Measurements from ENCODE around the gene TBXAS1. TPM values are rescaled to one million over a fixed set of nuclear protein-coding genes. Genes with fewer than 3 reads are reported as not detected.

Gene TBXAS1
- total RNA-seq, 2 experiments from 2014 or later = 0.83 to 1.1 TPM

GRCh38 chr7:140050100-140050499 is 221.0 kb downstream of the TBXAS1 start:
- CTCF ChIA-PET = interaction anchor here (0.6 kb wide), 1 partner anchor 581 kb away, joined by 3 read pairs; no protein-coding TSS in a partner anchor
- Mint-ChIP-seq H3K36me3 (ENCODE audit: low read depth) (peaks cover 1% of the 10 kb centered on the region), H3K27me3 (ENCODE audit: low read depth) (no peaks in the 10 kb centered on the region), H3K4me1 (ENCODE audit: low read depth) (peaks cover 14% of the 10 kb centered on the region), H3K9me3 (no peaks in the 10 kb centered on the region), H3K27ac (no peak overlapping the region), H3K4me3 (no peak overlapping the region)
- DNase-seq = no peak
- intact Hi-C loops (cut with micrococcal nuclease) = no loop called here

GRCh38 chr7:140051820-140052219 is 222.8 kb downstream of the TBXAS1 start:
- H3K27me3 Mint-ChIP-seq (ENCODE audit: low read depth) = no peaks in the 10 kb centered on the region
- no peak overlapping the region for H3K27ac Mint-ChIP-seq
- DNase-seq = no peak
- peaks cover 14% of the 10 kb centered on the region for H3K4me1 Mint-ChIP-seq (ENCODE audit: low read depth)
- CTCF ChIA-PET = no interaction called here
- H3K4me3 Mint-ChIP-seq = no peak overlapping the region
- H3K9me3 Mint-ChIP-seq = no peaks in the 10 kb centered on the region
- peaks cover 1% of the 10 kb centered on the region for H3K36me3 Mint-ChIP-seq (ENCODE audit: low read depth)
- intact Hi-C loops (cut with micrococcal nuclease) = no loop called here

- H3K9me3 Mint-ChIP-seq = no peaks in the 10 kb centered on the region
- CTCF ChIA-PET = interaction anchor here (1.0 to 1.2 kb wide), 2 partner anchors 251 to 408 kb away, joined by 3 to 4 read pairs; no protein-coding TSS in a partner anchor
- H3K27ac Mint-ChIP-seq = no peak overlapping the region
These were observed 224.9 kb downstream of the TBXAS1 start for GRCh38 chr7:140053812-140054539.

GRCh38 chr7:140054751-140055150 is 225.7 kb downstream of the TBXAS1 start:
- Mint-ChIP-seq H3K27me3 (ENCODE audit: low read depth) (no peaks in the 10 kb centered on the region), H3K36me3 (ENCODE audit: low read depth) (peaks cover 1% of the 10 kb centered on the region), H3K27ac (no peak overlapping the region), H3K4me3 (no peak overlapping the region), H3K4me1 (ENCODE audit: low read depth) (peaks cover 28% of the 10 kb centered on the region), H3K9me3 (no peaks in the 10 kb centered on the region)
- intact Hi-C loops (cut with micrococcal nuclease) = no loop called here
- CTCF ChIA-PET = interaction anchor here (0.6 to 1.2 kb wide), 3 partner anchors 250 to 1034 kb away, joined by 3 to 4 read pairs (median 3); no protein-coding TSS in a partner anchor
- no peak for DNase-seq

More at GRCh38 chr7:140053812-140054539, 224.9 kb downstream of the TBXAS1 start:
- no peak for DNase-seq
- no peaks in the 10 kb centered on the region for H3K27me3 Mint-ChIP-seq (ENCODE audit: low read depth)
- H3K4me1 Mint-ChIP-seq (ENCODE audit: low read depth) = peaks cover 21% of the 10 kb centered on the region
- peaks cover 1% of the 10 kb centered on the region for H3K36me3 Mint-ChIP-seq (ENCODE audit: low read depth)
- intact Hi-C loops (cut with micrococcal nuclease) = no loop called here
- no peak overlapping the region for H3K4me3 Mint-ChIP-seq

GRCh38 chr7:140055833-140056232 is 226.8 kb downstream of the TBXAS1 start:
- CTCF ChIA-PET = interaction anchor here (0.6 kb wide), 1 partner anchor 22 kb away, joined by 4 read pairs; no protein-coding TSS in a partner anchor
- H3K27ac Mint-ChIP-seq = no peak overlapping the region
- peaks cover 39% of the 10 kb centered on the region for H3K4me1 Mint-ChIP-seq (ENCODE audit: low read depth)
- no peak for DNase-seq
- peaks cover 1% of the 10 kb centered on the region for H3K36me3 Mint-ChIP-seq (ENCODE audit: low read depth)
- H3K9me3 Mint-ChIP-seq = no peaks in the 10 kb centered on the region
- intact Hi-C loops (cut with micrococcal nuclease) = no loop called here
- no peak overlapping the region for H3K4me3 Mint-ChIP-seq
- H3K27me3 Mint-ChIP-seq (ENCODE audit: low read depth) = no peaks in the 10 kb centered on the region

- peaks cover 47% of the 10 kb centered on the region for H3K4me1 Mint-ChIP-seq (ENCODE audit: low read depth)
- peaks cover 4% of the 10 kb centered on the region for H3K36me3 Mint-ChIP-seq (ENCODE audit: low read depth)
- CTCF ChIA-PET = interaction anchor here (0.6 to 1.3 kb wide), 2 partner anchors 21 to 269 kb away, joined by 3 to 4 read pairs; no protein-coding TSS in a partner anchor
These were observed 227.5 kb downstream of the TBXAS1 start for GRCh38 chr7:140056431-140057142.

GRCh38 chr7:140057143-140057535 is 228.1 kb downstream of the TBXAS1 start:
- H3K36me3 Mint-ChIP-seq (ENCODE audit: low read depth) = peaks cover 4% of the 10 kb centered on the region
- H3K4me1 Mint-ChIP-seq (ENCODE audit: low read depth) = peaks cover 49% of the 10 kb centered on the region
- H3K9me3 Mint-ChIP-seq = no peaks in the 10 kb centered on the region
- H3K4me3 Mint-ChIP-seq = no peak overlapping the region
- H3K27ac Mint-ChIP-seq = no peak overlapping the region
- no peaks in the 10 kb centered on the region for H3K27me3 Mint-ChIP-seq (ENCODE audit: low read depth)
- CTCF ChIA-PET = interaction anchor here (1.3 kb wide), 1 partner anchor 269 kb away, joined by 3 read pairs; no protein-coding TSS in a partner anchor
- intact Hi-C loops (cut with micrococcal nuclease) = no loop called here
- DNase-seq = no peak

More at GRCh38 chr7:140056431-140057142, 227.5 kb downstream of the TBXAS1 start:
- no peak for DNase-seq
- H3K27ac Mint-ChIP-seq = no peak overlapping the region
- no peak overlapping the region for H3K4me3 Mint-ChIP-seq
- H3K27me3 Mint-ChIP-seq (ENCODE audit: low read depth) = no peaks in the 10 kb centered on the region
- intact Hi-C loops (cut with micrococcal nuclease) = no loop called here
- H3K9me3 Mint-ChIP-seq = no peaks in the 10 kb centered on the region

GRCh38 chr7:140058517-140058916 is 229.5 kb downstream of the TBXAS1 start:
- Mint-ChIP-seq H3K4me1 (ENCODE audit: low read depth) (peaks cover 48% of the 10 kb centered on the region), H3K27ac (no peak overlapping the region), H3K36me3 (ENCODE audit: low read depth) (peaks cover 4% of the 10 kb centered on the region), H3K4me3 (no peak overlapping the region), H3K9me3 (no peaks in the 10 kb centered on the region), H3K27me3 (ENCODE audit: low read depth) (no peaks in the 10 kb centered on the region)
- CTCF ChIA-PET = no interaction called here
- intact Hi-C loops (cut with micrococcal nuclease) = no loop called here
- no peak for DNase-seq

- Mint-ChIP-seq H3K27me3 (ENCODE audit: low read depth) (no peaks in the 10 kb centered on the region), H3K9me3 (no peaks in the 10 kb centered on the region), H3K4me1 (ENCODE audit: low read depth) (peaks cover 38% of the 10 kb centered on the region), H3K27ac (peak overlapping the region; percentile 25), H3K36me3 (ENCODE audit: low read depth) (peaks cover 4% of the 10 kb centered on the region), H3K4me3 (peak overlapping the region; percentile 31)
- DNase-seq = peak; percentile 65
- intact Hi-C loops (cut with micrococcal nuclease) = loop anchor here (5.0 kb wide), 3 partner anchors 268 to 343 kb away; partner anchors contain the start of gene RAB19
- CTCF ChIA-PET = interaction anchor here (0.7 to 1.6 kb wide), 2 partner anchors 58 to 180 kb away, joined by 4 read pairs; no protein-coding TSS in a partner anchor
These were observed 230.5 kb downstream of the TBXAS1 start for GRCh38 chr7:140059273-140060242.

- CTCF ChIA-PET = interaction anchor here (0.6 to 1.6 kb wide), 2 partner anchors 58 to 114 kb away, joined by 4 read pairs; no protein-coding TSS in a partner anchor
- Mint-ChIP-seq H3K9me3 (no peaks in the 10 kb centered on the region), H3K4me3 (no peak overlapping the region), H3K4me1 (ENCODE audit: low read depth) (peaks cover 35% of the 10 kb centered on the region), H3K27ac (no peak overlapping the region), H3K36me3 (ENCODE audit: low read depth) (peaks cover 3% of the 10 kb centered on the region), H3K27me3 (ENCODE audit: low read depth) (no peaks in the 10 kb centered on the region)
- intact Hi-C loops (cut with micrococcal nuclease) = loop anchor here (5.0 kb wide), 3 partner anchors 267 to 342 kb away; partner anchors contain the start of gene RAB19
- DNase-seq = no peak
These were observed 231.2 kb downstream of the TBXAS1 start for GRCh38 chr7:140060243-140060630.

GRCh38 chr7:140060788-140061606 is 231.9 kb downstream of the TBXAS1 start:
- H3K9me3 Mint-ChIP-seq = peaks cover 4% of the 10 kb centered on the region
- peak overlapping the region; percentile 81 for H3K4me3 Mint-ChIP-seq
- CTCF ChIA-PET = interaction anchor here (0.6 to 1.6 kb wide), 3 partner anchors 32 to 114 kb away, joined by 3 to 4 read pairs (median 4); no protein-coding TSS in a partner anchor
- H3K36me3 Mint-ChIP-seq (ENCODE audit: low read depth) = peaks cover 3% of the 10 kb centered on the region
- H3K27ac Mint-ChIP-seq = peak overlapping the region; percentile 19
- no peak for DNase-seq
- peaks cover 35% of the 10 kb centered on the region for H3K4me1 Mint-ChIP-seq (ENCODE audit: low read depth)
- no peaks in the 10 kb centered on the region for H3K27me3 Mint-ChIP-seq (ENCODE audit: low read depth)
- intact Hi-C loops (cut with micrococcal nuclease) = loop anchor here (5.0 kb wide), 3 partner anchors 266 to 341 kb away; partner anchors contain the start of gene RAB19
